ENCODE measurements around the gene MYO3B. TPM values are rescaled to one million over a fixed set of nuclear protein-coding genes. Genes with fewer than 3 reads are reported as not detected.

MYO3B gene
- total RNA-seq, 4 donors from 2014 or later: 0.06 TPM; not detected in 3

DNA sequence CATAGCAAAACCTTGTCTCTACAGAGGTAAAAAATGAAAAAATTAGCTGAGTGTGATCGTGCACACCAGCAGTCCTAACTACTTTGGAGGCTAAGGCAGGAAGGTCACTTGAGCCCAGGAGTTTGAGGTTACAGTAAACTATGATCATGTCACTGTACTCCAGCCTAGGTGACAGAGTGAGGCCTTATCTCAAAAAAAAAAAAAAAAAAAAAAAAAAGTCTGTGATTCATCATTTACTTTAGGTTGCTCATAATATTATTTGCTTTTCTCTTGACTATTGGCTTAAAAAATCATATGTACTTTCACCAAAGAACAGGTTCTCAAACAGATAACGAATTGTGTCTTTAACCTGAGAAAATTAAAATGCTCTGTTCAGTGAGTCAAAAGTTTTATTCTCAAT, 129.1 kb downstream of the MYO3B start:
- Histone ChIP-seq H3K36me3 (no peaks in the 10 kb centered on the region), H3K27me3 (peaks cover 0 to 5% (median 0%) of the 10 kb centered on the region in 4 donors), H3K27ac (replicated peaks in 1 of 4) (no peak overlapping the region), H3K4me1 (no peaks in the 10 kb centered on the region), H3K4me3 (no peak overlapping the region), H3K9me3 (no peaks in the 10 kb centered on the region)
- WGBS: 86% methylated on average over 2 of the region's 2 CpGs
- TF ChIP-seq, protein P1, sequence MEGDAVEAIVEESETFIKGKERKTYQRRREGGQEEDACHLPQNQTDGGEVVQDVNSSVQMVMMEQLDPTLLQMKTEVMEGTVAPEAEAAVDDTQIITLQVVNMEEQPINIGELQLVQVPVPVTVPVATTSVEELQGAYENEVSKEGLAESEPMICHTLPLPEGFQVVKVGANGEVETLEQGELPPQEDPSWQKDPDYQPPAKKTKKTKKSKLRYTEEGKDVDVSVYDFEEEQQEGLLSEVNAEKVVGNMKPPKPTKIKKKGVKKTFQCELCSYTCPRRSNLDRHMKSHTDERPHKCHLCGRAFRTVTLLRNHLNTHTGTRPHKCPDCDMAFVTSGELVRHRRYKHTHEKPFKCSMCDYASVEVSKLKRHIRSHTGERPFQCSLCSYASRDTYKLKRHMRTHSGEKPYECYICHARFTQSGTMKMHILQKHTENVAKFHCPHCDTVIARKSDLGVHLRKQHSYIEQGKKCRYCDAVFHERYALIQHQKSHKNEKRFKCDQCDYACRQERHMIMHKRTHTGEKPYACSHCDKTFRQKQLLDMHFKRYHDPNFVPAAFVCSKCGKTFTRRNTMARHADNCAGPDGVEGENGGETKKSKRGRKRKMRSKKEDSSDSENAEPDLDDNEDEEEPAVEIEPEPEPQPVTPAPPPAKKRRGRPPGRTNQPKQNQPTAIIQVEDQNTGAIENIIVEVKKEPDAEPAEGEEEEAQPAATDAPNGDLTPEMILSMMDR (IDR thresholded peaks at IDR 0.05): no peak
- TF ChIP-seq EP300 (IDR thresholded peaks at IDR 0.05) (no peak), POLR2A (IDR thresholded peaks at IDR 0.05; ENCODE audit: low read depth) (no peak), POLR2AphosphoS5 (IDR thresholded peaks at IDR 0.05) (no peak)
- no peak for DNase-seq (ENCODE audit: extremely low spot score)
- intact Hi-C loops (cut with DNase I): no loop called here

DNA sequence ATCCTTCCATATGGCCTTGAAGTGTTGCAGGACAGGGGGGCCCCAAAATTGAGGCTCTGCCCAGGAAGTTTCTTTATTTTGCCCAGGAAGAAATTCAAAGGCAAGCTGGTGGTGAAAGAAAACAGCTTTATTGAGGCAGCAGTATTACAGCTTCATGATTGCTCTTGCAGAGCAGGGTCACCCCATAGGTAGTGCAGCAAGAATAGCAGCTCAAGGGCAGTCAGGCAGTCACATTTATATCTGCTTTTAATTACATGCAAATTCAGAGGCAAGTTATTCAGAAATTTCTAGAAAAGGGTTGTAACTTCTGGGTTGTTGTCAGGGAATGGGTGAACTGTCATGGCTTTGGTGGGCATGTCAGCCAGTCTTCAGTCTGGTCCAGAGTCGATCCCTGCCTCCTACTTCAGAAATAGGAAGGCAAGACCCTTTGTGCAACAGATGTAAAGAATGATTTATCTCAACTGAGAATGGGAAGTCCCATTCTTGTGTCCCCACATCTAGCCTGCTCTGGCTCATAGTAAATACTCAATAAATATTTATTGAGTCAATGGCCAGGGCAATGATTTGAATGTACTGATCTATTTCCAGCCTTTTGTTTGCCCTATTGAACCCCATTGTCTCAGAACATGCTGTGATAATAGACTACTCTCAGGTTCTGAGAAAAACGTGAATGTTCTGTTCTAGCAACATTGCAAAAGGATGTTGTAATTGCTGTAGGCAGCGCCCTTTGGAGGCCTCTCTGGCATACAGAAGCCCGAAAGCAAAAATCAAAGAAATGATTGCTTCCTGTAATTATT, 129.8 kb downstream of the MYO3B start:
- Histone ChIP-seq H3K36me3 (no peaks in the 10 kb centered on the region), H3K4me3 (no peak overlapping the region), H3K27me3 (peaks cover 0 to 5% (median 0%) of the 10 kb centered on the region in 4 donors), H3K9me3 (no peaks in the 10 kb centered on the region), H3K27ac (replicated peaks in 1 of 4) (no peak overlapping the region), H3K4me1 (no peaks in the 10 kb centered on the region)
- intact Hi-C loops (cut with DNase I): no loop called here
- 73% methylated on average over 4 of the region's 4 CpGs for WGBS
- TF ChIP-seq POLR2A (IDR thresholded peaks at IDR 0.05; ENCODE audit: low read depth): no peak
- TF ChIP-seq POLR2AphosphoS5 (IDR thresholded peaks at IDR 0.05): no peak
- no peak for TF ChIP-seq EP300 (IDR thresholded peaks at IDR 0.05)
- TF ChIP-seq, protein P1 (IDR thresholded peaks at IDR 0.05): no peak
- no peak for DNase-seq (ENCODE audit: extremely low spot score)

DNA sequence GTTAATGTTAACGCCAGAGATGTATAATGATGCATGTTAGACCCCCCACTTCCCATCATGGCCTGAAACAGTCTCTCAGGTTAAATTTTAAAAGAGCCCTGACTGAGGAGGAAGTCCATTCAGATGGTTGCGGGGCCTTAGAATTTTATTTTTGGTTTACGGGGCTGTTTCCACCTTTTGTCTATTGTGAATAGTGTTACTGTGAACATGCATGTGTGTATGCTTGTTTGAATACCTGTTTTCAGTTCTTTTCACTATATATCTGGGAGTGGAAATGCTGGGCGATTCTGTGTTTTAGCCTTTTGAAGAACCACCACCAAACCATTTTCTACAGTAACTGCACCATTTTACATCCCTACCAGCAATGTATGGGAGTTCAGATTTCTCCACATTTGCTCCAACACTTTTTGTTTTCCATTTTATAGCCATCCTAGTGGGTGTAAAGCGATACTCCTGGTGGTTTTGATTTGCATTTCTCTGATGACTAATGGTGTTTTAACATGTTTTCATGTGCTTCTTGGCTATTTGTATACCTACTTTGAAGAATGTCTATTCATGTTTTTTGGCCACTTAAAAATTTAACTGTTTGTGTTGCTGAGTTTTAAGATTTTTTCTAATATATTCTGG, 133.0 kb downstream of the MYO3B start:
- no peak for DNase-seq (ENCODE audit: extremely low spot score)
- H3K4me3 ChIP-seq: no peak overlapping the region
- 44% methylated on average over 5 of the region's 5 CpGs for WGBS
- intact Hi-C loops (cut with DNase I): no loop called here
- peaks cover 0 to 2% (median 0%) of the 10 kb centered on the region in 4 donors for H3K27me3 ChIP-seq
- no peaks in the 10 kb centered on the region for H3K4me1 ChIP-seq
- no peak overlapping the region for H3K27ac ChIP-seq (replicated peaks in 1 of 4)
- H3K9me3 ChIP-seq: no peaks in the 10 kb centered on the region
- H3K36me3 ChIP-seq: no peaks in the 10 kb centered on the region
- TF ChIP-seq, protein P1 (IDR thresholded peaks at IDR 0.05): no peak
- no peak for TF ChIP-seq EP300 (IDR thresholded peaks at IDR 0.05)
- no peak for TF ChIP-seq POLR2A (IDR thresholded peaks at IDR 0.05; ENCODE audit: low read depth)
- TF ChIP-seq POLR2AphosphoS5 (IDR thresholded peaks at IDR 0.05): no peak

DNA sequence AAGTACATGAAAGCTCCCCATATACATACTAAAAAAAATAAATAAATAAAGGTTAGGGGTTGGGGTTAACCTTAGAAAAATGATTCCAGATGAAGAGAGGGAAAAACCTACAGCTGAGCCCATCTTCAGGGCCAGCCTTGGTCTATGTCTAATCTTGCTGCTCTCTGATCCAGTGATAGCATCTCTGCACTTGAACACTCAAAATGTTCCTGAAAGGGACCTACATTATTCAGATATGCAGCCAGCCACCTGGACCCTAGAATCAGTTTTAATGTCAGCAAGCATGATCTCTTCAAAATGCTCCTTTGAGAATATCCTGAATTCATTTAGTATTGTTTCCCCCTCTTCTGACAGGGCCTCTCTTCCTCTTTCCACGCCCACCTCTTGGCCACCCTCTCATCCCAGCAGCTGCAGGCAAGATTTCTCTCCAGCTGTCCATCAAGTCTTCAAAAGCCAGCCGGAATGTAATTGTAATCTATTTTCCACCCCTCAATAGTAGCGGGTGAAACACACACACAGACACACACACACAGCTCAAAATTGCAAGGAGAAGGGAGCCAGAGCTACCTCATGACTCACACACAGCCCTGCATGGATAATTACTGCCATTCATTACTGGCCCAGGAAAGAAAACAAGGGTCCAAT, 135.5 kb downstream of the MYO3B start:
- Histone ChIP-seq H3K9me3 (no peaks in the 10 kb centered on the region), H3K36me3 (no peaks in the 10 kb centered on the region), H3K27me3 (no peaks in the 10 kb centered on the region), H3K4me1 (no peaks in the 10 kb centered on the region), H3K27ac (replicated peaks in 1 of 4) (no peak overlapping the region), H3K4me3 (no peak overlapping the region)
- intact Hi-C loops (cut with DNase I): no loop called here
- no peak for DNase-seq (ENCODE audit: extremely low spot score)
- WGBS: 39% methylated on average over 3 of the region's 3 CpGs
- TF ChIP-seq EP300 (IDR thresholded peaks at IDR 0.05): no peak
- no peak for TF ChIP-seq POLR2A (IDR thresholded peaks at IDR 0.05; ENCODE audit: low read depth)

DNA sequence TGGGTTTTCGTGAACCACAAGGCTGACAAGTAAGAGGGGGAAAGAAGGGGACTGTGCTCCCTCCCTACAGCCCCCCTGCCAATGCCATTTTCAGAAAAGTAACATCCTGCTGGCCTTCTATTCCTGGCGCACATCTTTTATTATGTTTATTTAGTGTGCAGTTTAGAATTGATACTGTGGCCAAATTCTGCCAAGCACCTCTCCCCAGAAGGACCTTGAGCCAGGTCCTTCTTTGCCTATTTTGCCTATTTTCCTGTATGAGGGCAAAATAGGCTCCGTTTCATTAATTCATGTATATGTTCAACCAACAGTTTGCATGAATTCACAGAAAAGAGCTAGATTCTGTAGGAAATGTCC, 136.0 kb downstream of the MYO3B start:
- Histone ChIP-seq H3K36me3 (no peaks in the 10 kb centered on the region), H3K4me1 (no peaks in the 10 kb centered on the region), H3K27me3 (no peaks in the 10 kb centered on the region), H3K9me3 (peaks cover 0 to 4% (median 0%) of the 10 kb centered on the region in 4 donors), H3K27ac (replicated peaks in 1 of 4) (no peak overlapping the region), H3K4me3 (no peak overlapping the region)
- WGBS: 80% methylated on average over 3 of the region's 3 CpGs
- TF ChIP-seq, protein P1 (IDR thresholded peaks at IDR 0.05): no peak
- TF ChIP-seq EP300 (IDR thresholded peaks at IDR 0.05) (no peak), POLR2AphosphoS5 (IDR thresholded peaks at IDR 0.05) (no peak), POLR2A (IDR thresholded peaks at IDR 0.05; ENCODE audit: low read depth) (no peak)
- DNase-seq (ENCODE audit: extremely low spot score): no peak
- intact Hi-C loops (cut with DNase I): no loop called here

Data from esophagus muscularis mucosa (tissue), 4 donors.